IMR-90 (cell line): ENCODE measurements around the gene OSTM1. TPM values are rescaled to one million over a fixed set of nuclear protein-coding genes. Genes with fewer than 3 reads are reported as not detected.

Experiments
- ATAC-seq: fragments of 200-7000 bp; cut with Tn5 transposase; 2 replicates; pipeline ENCODE4 v1.9.1; 2020; ENCODE audit warnings: low read depth, mild to moderate bottlenecking, moderate library complexity
- BruUV-seq: library from RNA; stranded (reverse); fragments of 400-500 nt; replicated peaks from 2 replicates; lab custom pipeline; 2021; lab: Mats Ljungman, UMichigan
- CTCF ChIA-PET: fragments of 300-600 bp; formaldehyde crosslinking; extraction: SDS; loops from one replicate; lab custom pipeline; 2021; ENCODE audit warnings: antibody characterized with exemption; lab: Yijun Ruan, JAX
- POLR2A ChIA-PET: fragments of 300-600 bp; sonication (Branson Sonifier 250); formaldehyde crosslinking; loops from one replicate; lab custom pipeline; 2022; ENCODE audit warnings: antibody characterized with exemption; ENCODE audit not compliant: unreplicated experiment; lab: Charles Lee
- DNase-seq: peaks from one replicate; pipeline ENCODE4 v3.0.0; 2013
- H2AFZ ChIP-seq: replicated peaks from 2 replicates; pipeline ENCODE3; 2013; ENCODE audit warnings: low read length, mild to moderate bottlenecking; ENCODE audit not compliant: poor library complexity
- H2AK5ac ChIP-seq: 2 replicates; pipeline ENCODE4 v1.6.1; 2013; ENCODE audit warnings: low read depth, low read length, inconsistent platforms
- H2AK9ac ChIP-seq: replicated peaks from 2 replicates; pipeline ENCODE3; 2013; ENCODE audit warnings: mild to moderate bottlenecking, low read depth, low read length, moderate library complexity; ENCODE audit not compliant: poor library complexity
- H2BK120ac ChIP-seq: 2 replicates; pipeline ENCODE4 v1.6.1; 2013; ENCODE audit warnings: low read depth, low read length, inconsistent platforms
- H2BK15ac ChIP-seq: 3 replicates; pipeline ENCODE4 v1.6.1; 2013; ENCODE audit warnings: low read depth, low read length, inconsistent platforms
- H2BK20ac ChIP-seq: 2 replicates; pipeline ENCODE4 v1.6.1; 2013; ENCODE audit warnings: low read depth, mild to moderate bottlenecking, inconsistent platforms, low read length, moderate library complexity
- H2BK5ac ChIP-seq: 2 replicates; pipeline ENCODE4 v1.6.1; 2013; ENCODE audit warnings: mild to moderate bottlenecking, low read depth, low read length, inconsistent platforms; ENCODE audit not compliant: poor library complexity, severe bottlenecking
- H3K14ac ChIP-seq: replicated peaks from 2 replicates; pipeline ENCODE4 v1.6.1; 2013; ENCODE audit warnings: low read depth, low read length, inconsistent platforms
- H3K18ac ChIP-seq: 2 replicates; pipeline ENCODE4 v1.6.1; 2013; ENCODE audit warnings: low read depth, low read length, control low read depth
- H3K23ac ChIP-seq: 2 replicates; pipeline ENCODE4 v1.6.1; 2013; ENCODE audit warnings: low read depth, low read length, inconsistent platforms
- H3K27ac ChIP-seq: 2 replicates; pipeline ENCODE4 v1.5.1; 2013; ENCODE audit warnings: mild to moderate bottlenecking, control low read depth, low read length; ENCODE audit not compliant: insufficient read depth
- H3K27me3 ChIP-seq: 2 replicates; pipeline ENCODE4 v1.6.1; 2013; ENCODE audit warnings: low read length; ENCODE audit not compliant: control insufficient read depth, insufficient read depth
- H3K36me3 ChIP-seq: 2 replicates; pipeline ENCODE4 v1.6.1; 2013; ENCODE audit warnings: low read length, mixed read lengths; ENCODE audit not compliant: control insufficient read depth, insufficient read depth
- H3K4ac ChIP-seq: 2 replicates; pipeline ENCODE4 v1.6.1; 2013; ENCODE audit warnings: low read depth, low read length, inconsistent platforms
- H3K4me1 ChIP-seq: 2 replicates; pipeline ENCODE4 v1.6.1; 2013; ENCODE audit warnings: low read length, mixed read lengths; ENCODE audit not compliant: control insufficient read depth, insufficient read depth
- H3K4me2 ChIP-seq: 2 replicates; pipeline ENCODE4 v1.6.1; 2013; ENCODE audit warnings: low read depth, mild to moderate bottlenecking, control low read depth, low read length, moderate library complexity
- H3K4me3 ChIP-seq: 2 replicates; pipeline ENCODE4 v1.5.1; 2013; ENCODE audit warnings: low read depth, mild to moderate bottlenecking, control low read depth, low read length, moderate library complexity; ENCODE audit not compliant: insufficient read depth
- H3K56ac ChIP-seq: 2 replicates; pipeline ENCODE4 v1.6.1; 2013; ENCODE audit warnings: low read length, inconsistent platforms; ENCODE audit not compliant: insufficient read depth; ENCODE audit errors: extremely low read depth
- H3K79me1 ChIP-seq, 2 experiments: 2 replicates each; pipeline ENCODE4 v1.6.1; 2013; ENCODE audit warnings: low read length in 2 of 2, inconsistent platforms in 1 of 2, low read depth in 1 of 2
- H3K9ac ChIP-seq: 2 replicates; pipeline ENCODE4 v1.6.1; 2013; ENCODE audit warnings: low read depth, low read length, control low read depth
- H3K9me1 ChIP-seq: 2 replicates; pipeline ENCODE4 v1.6.1; 2013; ENCODE audit warnings: low read length, inconsistent platforms; ENCODE audit not compliant: insufficient read depth
- H3K9me3 ChIP-seq: 2 replicates; pipeline ENCODE4 v1.6.1; 2013; ENCODE audit warnings: low read length; ENCODE audit not compliant: control insufficient read depth, insufficient read depth
- H4K20me1 ChIP-seq: 2 replicates; pipeline ENCODE4 v1.6.1; 2013; ENCODE audit warnings: low read length, inconsistent platforms; ENCODE audit not compliant: insufficient read depth
- H4K5ac ChIP-seq: 2 replicates; pipeline ENCODE4 v1.6.1; 2013; ENCODE audit warnings: mild to moderate bottlenecking, low read depth, low read length, control low read depth
- H4K8ac ChIP-seq, 2 experiments: 2 replicates each; pipeline ENCODE4 v1.6.1; 2013; ENCODE audit warnings: low read depth in 2 of 2, low read length in 2 of 2, control low read depth in 1 of 2, inconsistent platforms in 1 of 2
- H4K91ac ChIP-seq: 2 replicates; pipeline ENCODE4 v1.6.1; 2013; ENCODE audit warnings: low read depth, low read length, inconsistent platforms; ENCODE audit not compliant: insufficient read depth
- MAFK ChIP-seq: IDR thresholded peaks from 2 replicates; pipeline ENCODE4 v1.6.1; 2012; ENCODE audit warnings: low read depth, low read length, improper control_type of control experiment
- RFX5 ChIP-seq: IDR thresholded peaks from 2 replicates; pipeline ENCODE4 v1.8.0; 2012; ENCODE audit warnings: low read depth, mild to moderate bottlenecking, low read length, moderate library complexity
- WGBS, 2 experiments: methylation state at CpG; one replicate each; pipeline versions ENCODE4 v1.1.5 to v1.1.7; 2013; ENCODE audit warnings: missing lambda C conversion rate in 2 of 2; ENCODE audit not compliant: insufficient read length in 1 of 2; ENCODE audit errors: extremely low coverage in 2 of 2; 5-methylcytosine and 5-hydroxymethylcytosine counted together
- dilution Hi-C: fragments of 300-500 bp; cut with HindIII; formaldehyde crosslinking; loops from one replicate; pipeline ENCODE4 v1.14.3; 2018; ENCODE audit warnings: low sequenced_read_pairs; ENCODE audit not compliant: unreplicated experiment
- in situ Hi-C: fragments of 300-500 bp; cut with MboI; formaldehyde crosslinking; loops from 3 replicates; pipeline ENCODE4 v1.14.3; 2019; ENCODE audit warnings: low sequenced_read_pairs, inconsistent platforms, mixed read lengths
- intact Hi-C: fragments of 100-400 bp; cut with micrococcal nuclease; formaldehyde crosslinking; loops from 2 replicates; pipeline ENCODE4 v1.10.0; 2022
- polyA plus RNA-seq, 3 experiments: library from polyadenylated mRNA; depleted of rRNA; stranded (reverse); fragments of >200 nt; gene quantifications; 2 replicates each; pipeline ENCODE4 v1.2.3, GENCODE V29; 2012; ENCODE audit warnings: low replicate concordance in 1 of 3
- total RNA-seq: library from RNA; depleted of rRNA; stranded (reverse); fragments of >200 nt; gene quantifications from 2 replicates; pipeline ENCODE4 v1.2.3, GENCODE V29; 2012

The OSTM1 gene
- total and polyA plus RNA-seq, 2 of the 4 experiments (the other 2 are of a cell fraction), result 8.0 to 24.7 TPM

GRCh38 chr6:108024427-108025073 is 50.0 kb downstream of the OSTM1 start:
- no peaks in the 10 kb centered on the region for H3K9me3 ChIP-seq
- no peak overlapping the region for H2BK20ac ChIP-seq
- no peak overlapping the region for H3K4me3 ChIP-seq
- no peaks in the 10 kb centered on the region for H3K36me3 ChIP-seq
- H3K9me1 ChIP-seq, result no peaks in the 10 kb centered on the region
- 75% methylated on average over 2 of the region's 6 CpGs; no CpG with 5 or more reads in 1 of the 2 experiments for WGBS, 2 experiments
- H2AK5ac ChIP-seq, result no peak overlapping the region
- ChIA-PET CTCF (interaction anchor here (0.6 kb wide), 1 partner anchor 18 kb away, joined by 5 read pairs; no protein-coding TSS in a partner anchor), POLR2A (no interaction called here)
- H3K27ac ChIP-seq, result no peak overlapping the region
- dilution Hi-C loops (no loop called here), in situ Hi-C loops (no loop called here), intact Hi-C loops (no loop called here)
- H3K4me1 ChIP-seq, result no peaks in the 10 kb centered on the region
- H2BK120ac ChIP-seq, result no peak overlapping the region
- H2AK9ac ChIP-seq, result no peak overlapping the region
- BruUV-seq, result no TSS peak
- no peak overlapping the region for H3K14ac ChIP-seq
- H3K4me2 ChIP-seq, result no peak overlapping the region
- no peak overlapping the region for H3K9ac ChIP-seq
- no peak for TF ChIP-seq RFX5
- TF ChIP-seq MAFK, result no peak
- no peak overlapping the region for H4K8ac ChIP-seq
- H4K20me1 ChIP-seq, result no peaks in the 10 kb centered on the region
- no peak overlapping the region for H3K23ac ChIP-seq
- no peak overlapping the region for H4K5ac ChIP-seq
- ATAC-seq (no peak), DNase-seq (no peak)
- H3K79me1 ChIP-seq, result no peaks in the 10 kb centered on the region
- H4K91ac ChIP-seq, result no peak overlapping the region
- H3K27me3 ChIP-seq, result no peaks in the 10 kb centered on the region
- H3K18ac ChIP-seq, result no peak overlapping the region
- H2AFZ ChIP-seq, result no peak overlapping the region
- H2BK5ac ChIP-seq, result no peak overlapping the region
- H3K4ac ChIP-seq, result no peak overlapping the region
- H2BK15ac ChIP-seq, result no peak overlapping the region
- no peak overlapping the region for H3K56ac ChIP-seq
